GM10266 (cell line): ENCODE data around the gene IGSF21.

Source experiments
- DNase-seq: peaks from one replicate; pipeline ENCODE4 v3.0.0; 2012; ENCODE audit errors: extremely low spot score
- CTCF ChIP-seq: IDR thresholded peaks from 2 replicates; pipeline ENCODE4 v1.5.1; 2012; ENCODE audit warnings: mild to moderate bottlenecking, low read depth; ENCODE audit not compliant: control insufficient read depth, insufficient read depth; ENCODE audit errors: missing control alignments

The IGSF21 gene

GRCh38 chr1:18119771-18120377 lies 12.3 kb downstream of the IGSF21 start:
- TF ChIP-seq CTCF = no peak

GRCh38 chr1:18120638-18121037 lies 13.0 kb downstream of the IGSF21 start:
- no peak for DNase-seq

More at GRCh38 chr1:18119771-18120377, 12.3 kb downstream of the IGSF21 start:
- DNase-seq = no peak

GRCh38 chr1:18121072-18121820 lies 13.6 kb downstream of the IGSF21 start:
- DNase-seq = no peak
- TF ChIP-seq CTCF = no peak

More at GRCh38 chr1:18120638-18121037, 13.0 kb downstream of the IGSF21 start:
- no peak for TF ChIP-seq CTCF

- DNase-seq = no peak
- TF ChIP-seq CTCF = no peak
These were observed 15.9 kb downstream of the IGSF21 start for GRCh38 chr1:18123467-18123992.

GRCh38 chr1:18124977-18125376 lies 17.4 kb downstream of the IGSF21 start:
- no peak for DNase-seq
- no peak for TF ChIP-seq CTCF

GRCh38 chr1:18126616-18127015 lies 19.0 kb downstream of the IGSF21 start:
- TF ChIP-seq CTCF = no peak
- DNase-seq = no peak

- no peak for DNase-seq
- no peak for TF ChIP-seq CTCF
These were observed 20.7 kb downstream of the IGSF21 start for GRCh38 chr1:18128298-18128697.
